Smooth muscle cell (in vitro differentiated cells): ENCODE results near the gene TNFSF8. TPM values are rescaled to one million over a fixed set of nuclear protein-coding genes. Genes with fewer than 3 reads are reported as not detected.
A peak's percentile ranks its signal among the peaks of the same experiment; 100 is the strongest.

ENCODE experiments used
- DNase-seq: peaks from one replicate; lab custom pipeline; 2025; ENCODE audit not compliant: unreplicated experiment; lab: John Stamatoyannopoulos, UW
- H2AFZ ChIP-seq: fragments of 200-600 bp; sonication (generic); 2 replicates; pipeline ENCODE4 v1.6.0; 2016; ENCODE audit warnings: antibody characterized with exemption, low read depth, mild to moderate bottlenecking
- H3F3A ChIP-seq: fragments of 200-600 bp; sonication (generic); 2 replicates; pipeline ENCODE4 v1.6.0; 2017; ENCODE audit warnings: antibody characterized with exemption, low read depth
- H3K27ac ChIP-seq: fragments of 200-600 bp; sonication (generic); 2 replicates; pipeline ENCODE4 v1.5.1; 2016; ENCODE audit warnings: low read depth, mild to moderate bottlenecking
- H3K27me3 ChIP-seq: fragments of 200-600 bp; sonication (generic); 2 replicates; pipeline ENCODE4 v1.6.1; 2016; ENCODE audit warnings: low read depth, mild to moderate bottlenecking
- H3K36me3 ChIP-seq: fragments of 200-600 bp; sonication (generic); 2 replicates; pipeline ENCODE4 v1.5.1; 2016; ENCODE audit warnings: low read depth
- H3K4me1 ChIP-seq: fragments of 200-600 bp; sonication (generic); 2 replicates; pipeline ENCODE4 v1.5.1; 2016; ENCODE audit warnings: low read depth
- H3K4me2 ChIP-seq: fragments of 200-600 bp; sonication (generic); 2 replicates; pipeline ENCODE4 v1.6.0; 2016; ENCODE audit warnings: mild to moderate bottlenecking
- H3K4me3 ChIP-seq: fragments of 200-600 bp; sonication (generic); 2 replicates; pipeline ENCODE4 v1.5.1; 2016; ENCODE audit warnings: mild to moderate bottlenecking
- H3K79me2 ChIP-seq: fragments of 200-600 bp; sonication (generic); 2 replicates; pipeline ENCODE4 v1.6.0; 2016; ENCODE audit warnings: low read depth, mild to moderate bottlenecking
- H3K9ac ChIP-seq: fragments of 200-600 bp; sonication (generic); 2 replicates; pipeline ENCODE4 v1.6.0; 2016; ENCODE audit warnings: low read depth
- H3K9me3 ChIP-seq: fragments of 200-600 bp; sonication (generic); replicated peaks from 2 replicates; pipeline ENCODE4 v1.5.1; 2016; ENCODE audit warnings: low read depth
- H4K20me1 ChIP-seq: fragments of 200-600 bp; sonication (generic); 2 replicates; pipeline ENCODE4 v1.6.0; 2016; ENCODE audit warnings: low read depth
- CTCF ChIP-seq: fragments of 200-600 bp; sonication (generic); IDR thresholded peaks from 2 replicates; pipeline ENCODE4 v1.5.1; 2017; ENCODE audit warnings: borderline replicate concordance, mild to moderate bottlenecking, antibody characterized with exemption; ENCODE audit not compliant: insufficient read depth, poor library complexity, severe bottlenecking
- WGBS: methylation state at CpG from one replicate; pipeline ENCODE4 v1.1.7; 2016; ENCODE audit warnings: low lambda C conversion rate; 5-methylcytosine and 5-hydroxymethylcytosine counted together
- polyA plus RNA-seq: library from polyadenylated mRNA; unstranded; fragments of >200 nt; fragmentation: Nextera tagmentation; extraction: Ambion mirVana; gene quantifications from 2 replicates; pipeline ENCODE4 v1.2.1, GENCODE V29; 2016
- total RNA-seq: library from RNA; depleted of rRNA; stranded (reverse); fragments of >200 nt; gene quantifications from 2 replicates; pipeline ENCODE4 v1.2.3, GENCODE V29; 2014

The TNFSF8 gene
- total and polyA plus RNA-seq, 2 experiments from 2014 or later = not detected

GRCh38 chr9:114896344-114896743 is 34.0 kb downstream of the TNFSF8 start:
- Histone ChIP-seq H2AFZ (no peak overlapping the region), H3K4me1 (no peaks in the 10 kb centered on the region), H3K27ac (peak overlapping the region; percentile 86), H3K79me2 (no peaks in the 10 kb centered on the region), H3K9me3 (no peaks in the 10 kb centered on the region), H3K36me3 (no peaks in the 10 kb centered on the region), H3K4me2 (no peak overlapping the region), H3K27me3 (no peaks in the 10 kb centered on the region), H3K9ac (no peak overlapping the region), H3F3A (peaks cover 6% of the 10 kb centered on the region), H3K4me3 (no peak overlapping the region), H4K20me1 (no peaks in the 10 kb centered on the region)
- TF ChIP-seq CTCF = no peak
- DNase-seq = no peak

- Histone ChIP-seq H3K4me1 (no peaks in the 10 kb centered on the region), H3K27ac (peak overlapping the region; percentile 86), H3K4me2 (peak overlapping the region; percentile 57), H3K79me2 (no peaks in the 10 kb centered on the region), H4K20me1 (no peaks in the 10 kb centered on the region), H3F3A (no peaks in the 10 kb centered on the region), H3K9me3 (no peaks in the 10 kb centered on the region), H3K36me3 (no peaks in the 10 kb centered on the region), H3K4me3 (no peak overlapping the region), H3K9ac (peak overlapping the region; percentile 25), H2AFZ (no peak overlapping the region), H3K27me3 (no peaks in the 10 kb centered on the region)
- no peak for DNase-seq
- no peak for TF ChIP-seq CTCF
These were observed 34.8 kb downstream of the TNFSF8 start for GRCh38 chr9:114895521-114895991.

GRCh38 chr9:114894609-114895433 is 35.6 kb downstream of the TNFSF8 start:
- no peak for TF ChIP-seq CTCF
- Histone ChIP-seq H3K9me3 (no peaks in the 10 kb centered on the region), H3K9ac (peak overlapping the region; percentile 67)

GRCh38 chr9:114894206-114894605 is 36.2 kb downstream of the TNFSF8 start:
- Histone ChIP-seq H3K27me3 (no peaks in the 10 kb centered on the region), H3K79me2 (no peaks in the 10 kb centered on the region), H3K4me1 (no peaks in the 10 kb centered on the region), H3K36me3 (no peaks in the 10 kb centered on the region), H3F3A (no peaks in the 10 kb centered on the region), H3K27ac (peak overlapping the region; percentile 86), H3K4me2 (peak overlapping the region; percentile 57), H2AFZ (peak overlapping the region; percentile 68), H4K20me1 (no peaks in the 10 kb centered on the region), H3K9me3 (no peaks in the 10 kb centered on the region), H3K4me3 (no peak overlapping the region), H3K9ac (peak overlapping the region; percentile 67)
- no peak for DNase-seq
- TF ChIP-seq CTCF = no peak
- 77% methylated on average over 3 of the region's 3 CpGs for WGBS

More at GRCh38 chr9:114894609-114895433, 35.6 kb downstream of the TNFSF8 start:
- H3F3A ChIP-seq = no peaks in the 10 kb centered on the region
- H3K4me1 ChIP-seq = no peaks in the 10 kb centered on the region
- H3K36me3 ChIP-seq = no peaks in the 10 kb centered on the region
- no peaks in the 10 kb centered on the region for H4K20me1 ChIP-seq
- no peak overlapping the region for H3K4me3 ChIP-seq
- H3K79me2 ChIP-seq = no peaks in the 10 kb centered on the region
- peak overlapping the region; percentile 57 for H3K4me2 ChIP-seq
- H3K27me3 ChIP-seq = no peaks in the 10 kb centered on the region
- peak overlapping the region; percentile 68 for H2AFZ ChIP-seq
- WGBS = 25% methylated on average over 7 of the region's 7 CpGs
- no peak for DNase-seq
- peak overlapping the region; percentile 86 for H3K27ac ChIP-seq
